Thymus (tissue), 11 donors: Measurements from ENCODE around the gene GNAO1. TPM values are rescaled to one million over a fixed set of nuclear protein-coding genes. Genes with fewer than 3 reads are reported as not detected.

ENCODE experiments used
- DNase-seq, 9 donors: peaks; one replicate each; pipeline ENCODE4 v3.0.0-alpha.2; 2013; ENCODE audit warnings: low spot score in 9 of 9, low read depth in 6 of 9, missing footprints in 1 of 9
- H3K27ac ChIP-seq, 2 donors: one replicate each; pipeline ENCODE4 v1.5.1; 2013; ENCODE audit warnings: control low read depth in 1 of 2, low read depth in 1 of 2, low read length in 1 of 2, mild to moderate bottlenecking in 1 of 2, moderate library complexity in 1 of 2
- H3K27me3 ChIP-seq, 2 donors: one replicate each; pipeline ENCODE4 v1.5.1; 2013; ENCODE audit warnings: low read length in 1 of 2; ENCODE audit not compliant: control insufficient read depth in 2 of 2, insufficient read depth in 1 of 2
- H3K36me3 ChIP-seq, 2 donors: one replicate each; pipeline ENCODE4 v1.5.1; 2013; ENCODE audit warnings: low read length in 1 of 2, mild to moderate bottlenecking in 1 of 2, moderate library complexity in 1 of 2; ENCODE audit not compliant: control insufficient read depth in 2 of 2, insufficient read depth in 2 of 2
- H3K4me1 ChIP-seq, 2 donors: one replicate each; pipeline ENCODE4 v1.5.1; 2013; ENCODE audit warnings: low read length in 2 of 2; ENCODE audit not compliant: control insufficient read depth in 2 of 2, insufficient read depth in 2 of 2
- H3K4me3 ChIP-seq, 2 donors: one replicate each; pipeline ENCODE4 v1.5.1; 2013; ENCODE audit warnings: low read length in 2 of 2, control low read depth in 1 of 2, mild to moderate bottlenecking in 1 of 2
- H3K9me3 ChIP-seq, 2 donors: one replicate each; pipeline ENCODE4 v1.5.1; 2013; ENCODE audit warnings: low read length in 1 of 2, mild to moderate bottlenecking in 1 of 2; ENCODE audit not compliant: control insufficient read depth in 2 of 2, insufficient read depth in 1 of 2
- WGBS: extraction: QIAGEN DNeasy Blood & Tissue Kit; methylation state at CpG from one replicate; pipeline ENCODE4 v1.1.7; 2013; 5-methylcytosine and 5-hydroxymethylcytosine counted together
- polyA plus RNA-seq: library from polyadenylated mRNA; stranded (reverse); fragments of 200-250 nt; gene quantifications from one replicate; pipeline ENCODE4 v1.2.3, GENCODE V29; 2013
- total RNA-seq: library from RNA; stranded (reverse); fragments of 120-200 nt; gene quantifications from one replicate; pipeline ENCODE4 v1.2.4, GENCODE V29; 2013
- donor health status: healthy.

The GNAO1 gene
- total and polyA plus RNA-seq, 2 donors: 0.24 to 2.2 TPM

- no peaks in the 10 kb centered on the region for H3K9me3 ChIP-seq
- H3K4me1 ChIP-seq: peaks cover 0 to 11% of the 10 kb centered on the region in 2 donors
- DNase-seq: no peak
- no peaks in the 10 kb centered on the region for H3K36me3 ChIP-seq
- WGBS: 97% methylated on average over 7 of the region's 7 CpGs
- no peak overlapping the region for H3K4me3 ChIP-seq
- H3K27me3 ChIP-seq: no peaks in the 10 kb centered on the region
- H3K27ac ChIP-seq: no peak overlapping the region
Observed at GRCh38 chr16:56354016-56354415, 162.7 kb downstream of the GNAO1 start.

GRCh38 chr16:56354746-56355145, 163.5 kb downstream of the GNAO1 start:
- no peak overlapping the region for H3K4me3 ChIP-seq
- H3K4me1 ChIP-seq: peaks cover 0 to 12% of the 10 kb centered on the region in 2 donors
- H3K9me3 ChIP-seq: no peaks in the 10 kb centered on the region
- no peaks in the 10 kb centered on the region for H3K36me3 ChIP-seq
- 97% methylated on average over 17 of the region's 17 CpGs for WGBS
- no peak overlapping the region for H3K27ac ChIP-seq
- no peak for DNase-seq
- no peaks in the 10 kb centered on the region for H3K27me3 ChIP-seq

GRCh38 chr16:56355221-56355620, 163.9 kb downstream of the GNAO1 start:
- no peaks in the 10 kb centered on the region for H3K9me3 ChIP-seq
- H3K4me3 ChIP-seq: no peak overlapping the region
- no peaks in the 10 kb centered on the region for H3K27me3 ChIP-seq
- no peak for DNase-seq
- H3K27ac ChIP-seq: no peak overlapping the region
- H3K36me3 ChIP-seq: peaks cover 0 to 2% of the 10 kb centered on the region in 2 donors
- peaks cover 0 to 16% of the 10 kb centered on the region in 2 donors for H3K4me1 ChIP-seq
- 98% methylated on average over 9 of the region's 9 CpGs for WGBS

- H3K27me3 ChIP-seq: no peaks in the 10 kb centered on the region
- no peak for DNase-seq
- H3K36me3 ChIP-seq: peaks cover 0 to 8% of the 10 kb centered on the region in 2 donors
- peak overlapping the region; percentile 46 to 57 for H3K4me3 ChIP-seq
- WGBS: 91% methylated on average over 14 of the region's 14 CpGs
- peaks cover 0 to 16% of the 10 kb centered on the region in 2 donors for H3K4me1 ChIP-seq
- H3K27ac ChIP-seq: peak overlapping the region in 1 of 2 donors; percentile 12
- H3K9me3 ChIP-seq: no peaks in the 10 kb centered on the region
Observed at GRCh38 chr16:56355786-56356275, 164.5 kb downstream of the GNAO1 start.

- WGBS: 4% methylated on average over 33 of the region's 33 CpGs
- Histone ChIP-seq H3K4me1 (peaks cover 0 to 16% of the 10 kb centered on the region in 2 donors), H3K9me3 (no peaks in the 10 kb centered on the region), H3K27me3 (no peaks in the 10 kb centered on the region), H3K27ac (peak overlapping the region in 1 of 2 donors; percentile 52), H3K4me3 (peak overlapping the region; percentile 46 to 57), H3K36me3 (peaks cover 0 to 8% of the 10 kb centered on the region in 2 donors)
- peak in 8 of 9 donors; percentile 14 to 68 (median 36) for DNase-seq
Observed at GRCh38 chr16:56356276-56357240, 165.3 kb downstream of the GNAO1 start.

GRCh38 chr16:56357241-56357764, 166.0 kb downstream of the GNAO1 start:
- H3K27me3 ChIP-seq: no peaks in the 10 kb centered on the region
- DNase-seq: no peak
- peak overlapping the region; percentile 46 to 57 for H3K4me3 ChIP-seq
- H3K4me1 ChIP-seq: peaks cover 0 to 16% of the 10 kb centered on the region in 2 donors
- peak overlapping the region in 1 of 2 donors; percentile 70 for H3K27ac ChIP-seq
- 80% methylated on average over 13 of the region's 13 CpGs for WGBS
- H3K9me3 ChIP-seq: no peaks in the 10 kb centered on the region
- H3K36me3 ChIP-seq: peaks cover 2 to 14% of the 10 kb centered on the region in 2 donors

GRCh38 chr16:56357765-56358322, 166.6 kb downstream of the GNAO1 start:
- Histone ChIP-seq H3K27ac (peak overlapping the region in 1 of 2 donors; percentile 31), H3K4me3 (no peak overlapping the region), H3K27me3 (no peaks in the 10 kb centered on the region), H3K9me3 (no peaks in the 10 kb centered on the region), H3K4me1 (peaks cover 0 to 16% of the 10 kb centered on the region in 2 donors), H3K36me3 (peaks cover 5 to 20% of the 10 kb centered on the region in 2 donors)
- 93% methylated on average over 13 of the region's 13 CpGs for WGBS
- no peak for DNase-seq

- peaks cover 0 to 16% of the 10 kb centered on the region in 2 donors for H3K4me1 ChIP-seq
- no peak overlapping the region for H3K4me3 ChIP-seq
- H3K9me3 ChIP-seq: no peaks in the 10 kb centered on the region
- H3K27me3 ChIP-seq: no peaks in the 10 kb centered on the region
- peak overlapping the region in 1 of 2 donors; percentile 31 for H3K27ac ChIP-seq
- WGBS: 92% methylated on average over 15 of the region's 15 CpGs
- DNase-seq: no peak
- peaks cover 17 to 33% of the 10 kb centered on the region in 2 donors for H3K36me3 ChIP-seq
Observed at GRCh38 chr16:56360117-56361008, 169.1 kb downstream of the GNAO1 start.
